Prostate gland (tissue), 2 donors: Measurements from ENCODE around the gene GABARAPL1. TPM values are rescaled to one million over a fixed set of nuclear protein-coding genes. Genes with fewer than 3 reads are reported as not detected.

Experiments
- DNase-seq: peaks from one replicate; pipeline ENCODE4 v3.0.0-alpha.2; 2019; ENCODE audit warnings: low spot score
- H3K27ac ChIP-seq, 2 donors: fragments of 200-600 bp; sonication (generic); 2 replicates each; pipeline ENCODE4 v1.5.1; 2017 to 2019
- H3K27me3 ChIP-seq: fragments of 200-600 bp; sonication (generic); replicated peaks from 2 replicates; pipeline ENCODE4 v1.5.1; 2019; ENCODE audit not compliant: insufficient read depth
- H3K36me3 ChIP-seq, 2 donors: fragments of 200-600 bp; sonication (generic); 1 replicate in 1 of 2; 2 replicates in 1 of 2; pipeline versions ENCODE4 v1.5.1 to v1.8.1; 2017 to 2019
- H3K4me1 ChIP-seq: fragments of 200-600 bp; sonication (generic); replicated peaks from 2 replicates; pipeline ENCODE4 v1.5.1; 2019
- H3K4me3 ChIP-seq, 2 donors: fragments of 200-600 bp; sonication (generic); 2 replicates each; pipeline ENCODE4 v1.5.1; 2017 to 2019
- H3K9me3 ChIP-seq: fragments of 200-600 bp; sonication (generic); 2 replicates; pipeline ENCODE4 v1.5.1; 2017
- POLR2A ChIP-seq: fragments of 450-650 bp; IDR thresholded peaks from one replicate; pipeline ENCODE4 v1.6.1; 2016; ENCODE audit warnings: antibody characterized with exemption, mild to moderate bottlenecking
- POLR2AphosphoS5 ChIP-seq: sonication (generic); formaldehyde crosslinking; IDR thresholded peaks from one replicate; pipeline ENCODE4 v1.6.1; 2017; ENCODE audit warnings: antibody characterized with exemption
- WGBS: methylation state at CpG from one replicate; pipeline ENCODE4 v1.1.5; 2018; 5-methylcytosine and 5-hydroxymethylcytosine counted together
- intact Hi-C: fragments of 100-400 bp; cut with DNase I; formaldehyde crosslinking; loops from one replicate; pipeline ENCODE4 v1.14.2; 2022
- total RNA-seq, 2 donors: library from RNA; depleted of rRNA; stranded (reverse); fragments of >200 nt; gene quantifications; one replicate each; pipeline ENCODE4 v1.1.0, GENCODE V29; 2016
- TF ChIP-seq, protein P1 (sequence below), 4 experiments: fragments of 200-600 bp in 2 of 4; fragments of 450-650 bp in 2 of 4; sonication (generic) in 2 of 4; IDR thresholded peaks; 1 replicate in 3 of 4; 2 replicates in 1 of 4; pipeline ENCODE4 v1.5.1; 2016 to 2019; ENCODE audit warnings: antibody characterized with exemption in 4 of 4, mild to moderate bottlenecking in 2 of 4, moderate library complexity in 2 of 4

Gene GABARAPL1
- total RNA-seq, 2 donors from 2014 or later = 78.2 to 95.9 TPM

DNA sequence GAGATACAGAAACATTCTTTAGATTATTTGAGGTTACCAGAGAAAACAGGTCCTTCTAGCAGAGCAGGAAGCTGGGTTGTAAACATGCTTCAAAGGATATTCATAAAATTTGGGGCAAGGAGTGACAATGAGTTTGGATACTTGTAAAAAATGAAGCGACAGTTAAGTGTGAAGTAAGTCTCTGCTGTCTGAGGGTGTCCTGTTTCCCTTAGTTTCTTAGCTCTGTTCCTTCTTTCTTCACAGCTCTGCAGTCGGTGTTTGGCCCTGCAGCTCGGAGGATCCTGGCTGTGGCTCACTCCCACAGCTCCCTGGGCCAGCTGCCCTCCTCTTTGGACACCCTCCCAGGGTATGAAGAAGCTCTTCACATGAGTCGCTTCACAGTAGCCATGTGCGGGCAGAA lies 23.0 kb upstream of the GABARAPL1 start:
- peak; percentile 37 for DNase-seq
- Histone ChIP-seq H3K27ac (peak overlapping the region in 1 of 2 donors; percentile 43), H3K27me3 (no peaks in the 10 kb centered on the region), H3K36me3 (no peaks in the 10 kb centered on the region), H3K9me3 (no peaks in the 10 kb centered on the region), H3K4me3 (no peak overlapping the region), H3K4me1 (no peaks in the 10 kb centered on the region)
- 19% methylated on average over 5 of the region's 5 CpGs for WGBS
- intact Hi-C loops = loop anchor here (2.0 kb wide), 1 partner anchor 37 kb away; no protein-coding TSS in a partner anchor
- TF ChIP-seq POLR2AphosphoS5 = peak; percentile 16
- TF ChIP-seq, protein P1, sequence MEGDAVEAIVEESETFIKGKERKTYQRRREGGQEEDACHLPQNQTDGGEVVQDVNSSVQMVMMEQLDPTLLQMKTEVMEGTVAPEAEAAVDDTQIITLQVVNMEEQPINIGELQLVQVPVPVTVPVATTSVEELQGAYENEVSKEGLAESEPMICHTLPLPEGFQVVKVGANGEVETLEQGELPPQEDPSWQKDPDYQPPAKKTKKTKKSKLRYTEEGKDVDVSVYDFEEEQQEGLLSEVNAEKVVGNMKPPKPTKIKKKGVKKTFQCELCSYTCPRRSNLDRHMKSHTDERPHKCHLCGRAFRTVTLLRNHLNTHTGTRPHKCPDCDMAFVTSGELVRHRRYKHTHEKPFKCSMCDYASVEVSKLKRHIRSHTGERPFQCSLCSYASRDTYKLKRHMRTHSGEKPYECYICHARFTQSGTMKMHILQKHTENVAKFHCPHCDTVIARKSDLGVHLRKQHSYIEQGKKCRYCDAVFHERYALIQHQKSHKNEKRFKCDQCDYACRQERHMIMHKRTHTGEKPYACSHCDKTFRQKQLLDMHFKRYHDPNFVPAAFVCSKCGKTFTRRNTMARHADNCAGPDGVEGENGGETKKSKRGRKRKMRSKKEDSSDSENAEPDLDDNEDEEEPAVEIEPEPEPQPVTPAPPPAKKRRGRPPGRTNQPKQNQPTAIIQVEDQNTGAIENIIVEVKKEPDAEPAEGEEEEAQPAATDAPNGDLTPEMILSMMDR (IDR thresholded peaks at IDR 0.05) = no peak

DNA sequence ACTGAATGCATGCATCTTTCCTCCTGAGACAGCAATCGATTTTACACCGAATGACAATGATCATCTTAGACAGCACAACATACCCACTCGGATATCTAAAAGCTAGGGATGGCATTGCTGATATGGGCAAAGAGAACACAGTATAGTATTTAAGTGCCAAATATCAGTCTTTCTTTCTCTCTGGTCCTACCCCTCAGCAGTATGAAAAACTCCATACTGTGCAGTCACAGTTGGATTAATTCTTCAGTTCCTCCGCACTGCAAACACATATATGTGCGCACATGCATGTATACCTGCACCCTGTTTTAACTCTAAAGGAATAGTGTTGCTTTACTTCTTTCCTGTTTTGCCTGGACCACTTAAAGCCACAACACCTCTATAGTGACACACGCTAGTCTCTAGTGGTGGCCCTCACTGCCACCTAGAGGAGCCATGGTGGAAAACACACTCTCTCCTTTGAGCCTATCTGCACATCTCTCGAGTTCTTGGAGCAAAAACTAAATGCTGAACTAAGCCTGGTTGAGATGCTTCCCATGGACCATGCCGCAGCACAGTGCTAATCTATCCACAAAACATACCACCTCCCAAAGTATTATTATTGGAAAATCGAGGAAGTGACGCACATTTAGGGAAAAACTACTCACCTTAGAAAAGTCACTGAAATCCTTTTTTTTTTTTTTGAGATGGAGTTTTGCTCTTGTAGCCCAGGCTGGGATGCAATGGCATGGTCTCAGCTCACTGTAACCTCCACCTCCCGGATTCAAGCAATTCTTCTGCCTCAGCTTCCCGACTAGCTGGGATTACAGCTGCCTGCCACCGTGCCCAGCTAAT lies 21.9 kb upstream of the GABARAPL1 start:
- intact Hi-C loops = loop anchor here (2.0 kb wide), 1 partner anchor 38 kb away; no protein-coding TSS in a partner anchor

GRCh38 chr12:10191865-10192264 lies 20.8 kb upstream of the GABARAPL1 start:
- intact Hi-C loops = loop anchor here (2.0 kb wide), 1 partner anchor 39 kb away; no protein-coding TSS in a partner anchor
- Histone ChIP-seq H3K27ac (no peak overlapping the region), H3K9me3 (no peaks in the 10 kb centered on the region)

More for the DNA sequence above, 21.9 kb upstream of the GABARAPL1 start:
- Histone ChIP-seq H3K36me3 (no peaks in the 10 kb centered on the region), H3K27ac (no peak overlapping the region), H3K27me3 (no peaks in the 10 kb centered on the region), H3K4me3 (no peak overlapping the region), H3K9me3 (no peaks in the 10 kb centered on the region), H3K4me1 (no peaks in the 10 kb centered on the region)
- TF ChIP-seq, protein P1 (IDR thresholded peaks at IDR 0.05) = peak; percentile 10 to 75 (median 58)
- TF ChIP-seq POLR2A (no peak), POLR2AphosphoS5 (no peak)
- DNase-seq = peak; percentile 44
- WGBS = 50% methylated on average over 13 of the region's 13 CpGs

DNA sequence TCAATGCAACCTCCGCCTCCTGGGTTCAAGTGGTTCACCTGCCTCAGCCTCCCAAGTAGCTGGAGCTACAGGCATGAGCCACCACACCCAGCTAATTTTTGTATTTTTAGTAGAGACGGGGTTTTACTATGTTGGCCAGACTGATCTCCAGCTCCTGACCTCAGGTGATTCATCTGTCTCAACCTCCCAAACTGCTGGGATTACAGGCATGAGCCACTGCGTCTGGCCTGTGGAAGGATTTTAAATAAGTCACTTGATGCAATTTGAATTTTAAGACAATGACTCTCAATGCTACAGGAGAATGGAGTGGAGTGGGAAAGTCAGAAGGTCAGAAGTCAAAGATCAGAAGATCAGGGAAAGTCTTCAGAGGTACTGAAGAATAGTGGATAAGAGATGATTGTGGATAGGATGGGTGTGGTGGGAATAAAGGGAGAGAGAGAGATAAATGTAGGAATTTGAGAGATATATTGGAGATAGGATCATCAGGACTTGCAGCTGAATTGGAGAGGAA lies 18.5 kb upstream of the GABARAPL1 start:
- H3K36me3 ChIP-seq = no peaks in the 10 kb centered on the region
- intact Hi-C loops = no loop called here
- no peak overlapping the region for H3K27ac ChIP-seq
- H3K9me3 ChIP-seq = no peaks in the 10 kb centered on the region
- WGBS = 95% methylated on average over 3 of the region's 3 CpGs
- no peak overlapping the region for H3K4me3 ChIP-seq
- no peaks in the 10 kb centered on the region for H3K27me3 ChIP-seq
- no peaks in the 10 kb centered on the region for H3K4me1 ChIP-seq
- no peak for TF ChIP-seq POLR2A
- no peak for TF ChIP-seq POLR2AphosphoS5
- TF ChIP-seq, protein P1 (IDR thresholded peaks at IDR 0.05) = no peak
- DNase-seq = no peak

More at GRCh38 chr12:10191865-10192264, 20.8 kb upstream of the GABARAPL1 start:
- no peak for DNase-seq
- WGBS = 10% methylated on average over 2 of the region's 2 CpGs
- Histone ChIP-seq H3K27me3 (no peaks in the 10 kb centered on the region), H3K4me1 (no peaks in the 10 kb centered on the region), H3K36me3 (no peaks in the 10 kb centered on the region), H3K4me3 (no peak overlapping the region)
- TF ChIP-seq, protein P1 (IDR thresholded peaks at IDR 0.05) = no peak
- TF ChIP-seq POLR2AphosphoS5 (no peak), POLR2A (no peak)
